NCI-H2029 treated with DMSO at 0.1 percent for 48 hours (cell line): ENCODE results near the gene ZNF536.
"Not testable (repeated sequence)": the region's sequence is repeated elsewhere in the genome, so short reads cannot be mapped to it uniquely, and the experiment has no call there.

ENCODE experiments used
- DNase-seq: peaks from one replicate; lab custom pipeline; 2025; lab: John Stamatoyannopoulos, UW

Gene ZNF536

GRCh38 chr19:30446850-30447552 is 74.8 kb downstream of the ZNF536 start:
- DNase-seq, result no peak

GRCh38 chr19:30447553-30447870 is 75.3 kb downstream of the ZNF536 start:
- no peak for DNase-seq

- no peak for DNase-seq
Measured at GRCh38 chr19:30448386-30449077, 76.3 kb downstream of the ZNF536 start.

- DNase-seq, result no peak
Measured at GRCh38 chr19:30449078-30449590, 77.0 kb downstream of the ZNF536 start.

GRCh38 chr19:30449673-30450072 is 77.5 kb downstream of the ZNF536 start:
- DNase-seq, result no peak

GRCh38 chr19:30450100-30450499 is 77.9 kb downstream of the ZNF536 start:
- DNase-seq, result no peak

- DNase-seq, result no peak
Measured at GRCh38 chr19:30450835-30451321, 78.7 kb downstream of the ZNF536 start.

GRCh38 chr19:30452931-30453330 is 80.7 kb downstream of the ZNF536 start:
- no peak for DNase-seq

- no peak for DNase-seq
Measured at GRCh38 chr19:30453743-30454142, 81.6 kb downstream of the ZNF536 start.

- no peak for DNase-seq
Measured at GRCh38 chr19:30455881-30456280, 83.7 kb downstream of the ZNF536 start.

- DNase-seq, result no peak
Measured at GRCh38 chr19:30457484-30457883, 85.3 kb downstream of the ZNF536 start.

GRCh38 chr19:30459859-30460258 is 87.7 kb downstream of the ZNF536 start:
- no peak for DNase-seq

- no peak for DNase-seq
Measured at GRCh38 chr19:30464162-30464561, 92.0 kb downstream of the ZNF536 start.

GRCh38 chr19:30466598-30466997 is 94.4 kb downstream of the ZNF536 start:
- not testable (repeated sequence) for DNase-seq

- DNase-seq, result no peak
Measured at GRCh38 chr19:30467239-30467638, 95.1 kb downstream of the ZNF536 start.

- DNase-seq, result no peak
Measured at GRCh38 chr19:30469774-30470173, 97.6 kb downstream of the ZNF536 start.

GRCh38 chr19:30471441-30471840 is 99.3 kb downstream of the ZNF536 start:
- DNase-seq, result no peak

GRCh38 chr19:30473334-30473867 is 101.2 kb downstream of the ZNF536 start:
- no peak for DNase-seq

GRCh38 chr19:30476997-30477396 is 104.8 kb downstream of the ZNF536 start:
- no peak for DNase-seq

GRCh38 chr19:30479231-30479630 is 107.0 kb downstream of the ZNF536 start:
- no peak for DNase-seq

- DNase-seq, result no peak
Measured at GRCh38 chr19:30480097-30480496, 107.9 kb downstream of the ZNF536 start.

GRCh38 chr19:30481063-30481462 is 108.9 kb downstream of the ZNF536 start:
- DNase-seq, result no peak

- no peak for DNase-seq
Measured at GRCh38 chr19:30481823-30482222, 109.6 kb downstream of the ZNF536 start.
